DOHH2 (cell line): ENCODE results near the gene SDHAF1.

ENCODE experiments used
- H3F3A ChIP-seq: fragments of 200-600 bp; sonication (generic), shearing (Covaris generic); 2 replicates; pipeline ENCODE4 v1.6.0; 2016; ENCODE audit warnings: antibody characterized with exemption, mild to moderate bottlenecking; ENCODE audit not compliant: control insufficient read depth, insufficient read depth
- H3K27ac ChIP-seq: fragments of 200-600 bp; sonication (generic); 2 replicates; pipeline ENCODE4 v1.5.1; 2014; ENCODE audit warnings: low read depth, mild to moderate bottlenecking, low read length, moderate library complexity
- H3K27me3 ChIP-seq: fragments of 200-600 bp; sonication (generic); 2 replicates; pipeline ENCODE4 v1.6.1; 2014; ENCODE audit warnings: mild to moderate bottlenecking, low read length, mixed read lengths; ENCODE audit not compliant: control insufficient read depth
- H3K36me3 ChIP-seq: fragments of 200-600 bp; sonication (generic); 2 replicates; pipeline ENCODE4 v1.6.1; 2014; ENCODE audit warnings: mild to moderate bottlenecking, low read length, moderate library complexity, mixed read lengths; ENCODE audit not compliant: control insufficient read depth
- H3K4me1 ChIP-seq: fragments of 200-600 bp; sonication (generic); 2 replicates; pipeline ENCODE4 v1.6.1; 2014; ENCODE audit warnings: mild to moderate bottlenecking, low read length, mixed read lengths; ENCODE audit not compliant: control insufficient read depth
- H3K4me2 ChIP-seq: fragments of 200-600 bp; sonication (generic); 2 replicates; pipeline ENCODE4 v1.6.0; 2014; ENCODE audit warnings: mild to moderate bottlenecking, low read length, moderate library complexity
- H3K4me3 ChIP-seq: fragments of 200-600 bp; sonication (generic); 2 replicates; pipeline ENCODE4 v1.5.1; 2014; ENCODE audit warnings: mild to moderate bottlenecking, low read length, mixed read lengths
- H3K79me2 ChIP-seq: fragments of 200-600 bp; sonication (generic); 2 replicates; pipeline ENCODE4 v1.6.1; 2014; ENCODE audit warnings: mild to moderate bottlenecking, low read length, mixed read lengths; ENCODE audit not compliant: control insufficient read depth
- H3K9me2 ChIP-seq: fragments of 200-600 bp; sonication (generic); replicated peaks from 2 replicates; pipeline ENCODE4 v1.6.1; 2014; ENCODE audit warnings: mild to moderate bottlenecking, low read length, mixed read lengths; ENCODE audit not compliant: control insufficient read depth
- H3K9me3 ChIP-seq: fragments of 200-600 bp; sonication (generic); 2 replicates; pipeline ENCODE4 v1.6.1; 2014; ENCODE audit warnings: antibody characterized with exemption, low read length, mixed read lengths; ENCODE audit not compliant: control insufficient read depth, insufficient read depth
- H4K20me1 ChIP-seq: fragments of 200-600 bp; sonication (generic); 2 replicates; pipeline ENCODE4 v1.6.0; 2014; ENCODE audit warnings: low read depth, mild to moderate bottlenecking, antibody characterized with exemption, low read length, moderate library complexity; ENCODE audit not compliant: control insufficient read depth, insufficient read depth
- EZH2phosphoT487 ChIP-seq: fragments of 200-600 bp; sonication (generic); IDR thresholded peaks from 2 replicates; pipeline ENCODE4 v1.6.1; 2017; ENCODE audit warnings: borderline replicate concordance, mild to moderate bottlenecking, antibody characterized with exemption, low read length, moderate library complexity, mixed read lengths
- TF ChIP-seq, protein P1 (sequence below): fragments of 200-600 bp; sonication (generic); IDR thresholded peaks from one replicate; pipeline ENCODE4 v1.5.1; 2014; ENCODE audit warnings: antibody characterized with exemption, mild to moderate bottlenecking, low read depth, low read length; ENCODE audit not compliant: poor library complexity, severe bottlenecking

The SDHAF1 gene

DNA sequence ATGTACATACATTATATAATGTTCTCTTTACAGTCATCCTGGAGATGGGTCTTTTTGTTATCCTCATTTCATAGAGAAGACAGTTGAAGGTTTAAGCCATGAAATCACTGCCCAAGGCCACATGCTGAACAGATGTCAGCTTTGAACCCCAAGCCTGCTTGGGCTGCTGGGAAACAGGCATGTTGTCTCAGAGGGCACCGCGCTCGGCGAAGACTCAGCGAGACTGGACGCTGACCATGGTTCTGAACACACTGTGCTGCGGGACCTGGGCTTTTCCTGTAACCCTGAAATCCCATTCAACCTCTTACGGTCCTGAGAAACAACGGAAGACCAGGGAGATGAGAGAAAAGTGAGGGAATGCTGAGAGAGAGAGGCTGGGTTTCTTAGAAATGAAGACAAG lies 31.5 kb upstream of the SDHAF1 start:
- H4K20me1 ChIP-seq = no peaks in the 10 kb centered on the region
- H3K9me2 ChIP-seq = no peaks in the 10 kb centered on the region
- TF ChIP-seq, protein P1, sequence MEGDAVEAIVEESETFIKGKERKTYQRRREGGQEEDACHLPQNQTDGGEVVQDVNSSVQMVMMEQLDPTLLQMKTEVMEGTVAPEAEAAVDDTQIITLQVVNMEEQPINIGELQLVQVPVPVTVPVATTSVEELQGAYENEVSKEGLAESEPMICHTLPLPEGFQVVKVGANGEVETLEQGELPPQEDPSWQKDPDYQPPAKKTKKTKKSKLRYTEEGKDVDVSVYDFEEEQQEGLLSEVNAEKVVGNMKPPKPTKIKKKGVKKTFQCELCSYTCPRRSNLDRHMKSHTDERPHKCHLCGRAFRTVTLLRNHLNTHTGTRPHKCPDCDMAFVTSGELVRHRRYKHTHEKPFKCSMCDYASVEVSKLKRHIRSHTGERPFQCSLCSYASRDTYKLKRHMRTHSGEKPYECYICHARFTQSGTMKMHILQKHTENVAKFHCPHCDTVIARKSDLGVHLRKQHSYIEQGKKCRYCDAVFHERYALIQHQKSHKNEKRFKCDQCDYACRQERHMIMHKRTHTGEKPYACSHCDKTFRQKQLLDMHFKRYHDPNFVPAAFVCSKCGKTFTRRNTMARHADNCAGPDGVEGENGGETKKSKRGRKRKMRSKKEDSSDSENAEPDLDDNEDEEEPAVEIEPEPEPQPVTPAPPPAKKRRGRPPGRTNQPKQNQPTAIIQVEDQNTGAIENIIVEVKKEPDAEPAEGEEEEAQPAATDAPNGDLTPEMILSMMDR = no peak
- no peak for TF ChIP-seq EZH2phosphoT487
- no peaks in the 10 kb centered on the region for H3K9me3 ChIP-seq
- H3K36me3 ChIP-seq = no peaks in the 10 kb centered on the region
- H3K4me1 ChIP-seq = no peaks in the 10 kb centered on the region
- no peaks in the 10 kb centered on the region; the same call in 1 of the 2 replicates for H3F3A ChIP-seq
- no peak overlapping the region for H3K27ac ChIP-seq
- H3K4me2 ChIP-seq = no peak overlapping the region
- no peak overlapping the region for H3K4me3 ChIP-seq
- peaks cover under 1% of the 10 kb centered on the region; the same call in 1 of the 2 replicates for H3K27me3 ChIP-seq
- no peaks in the 10 kb centered on the region for H3K79me2 ChIP-seq

DNA sequence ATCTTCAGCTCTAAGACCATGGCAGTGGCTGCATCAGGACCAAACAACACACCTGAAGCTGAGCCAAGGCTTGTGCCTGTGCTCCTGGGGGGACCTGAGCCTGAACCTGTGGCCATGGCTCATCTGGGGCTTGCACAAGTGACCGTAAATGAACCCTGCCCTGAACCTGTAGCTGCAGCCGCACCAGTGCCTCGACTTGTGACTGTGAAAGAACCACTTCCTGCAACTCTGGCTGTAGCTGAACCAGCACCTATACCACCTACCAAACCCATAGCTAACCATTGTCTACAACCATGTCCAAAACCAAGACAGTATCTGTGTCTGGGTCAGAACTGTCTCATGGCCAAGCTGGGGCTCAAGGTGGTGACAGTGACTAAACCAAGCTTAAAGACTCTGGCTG lies 28.2 kb upstream of the SDHAF1 start:
- H3K4me1 ChIP-seq = no peaks in the 10 kb centered on the region
- H3K79me2 ChIP-seq = no peaks in the 10 kb centered on the region
- H3K9me2 ChIP-seq = no peaks in the 10 kb centered on the region
- H3K4me2 ChIP-seq = no peak overlapping the region
- H3K9me3 ChIP-seq = no peaks in the 10 kb centered on the region
- no peaks in the 10 kb centered on the region; the same call in 1 of the 2 replicates for H3F3A ChIP-seq
- H3K27me3 ChIP-seq = no peaks in the 10 kb centered on the region
- no peak overlapping the region for H3K27ac ChIP-seq
- no peak for TF ChIP-seq EZH2phosphoT487
- TF ChIP-seq, protein P1 = no peak
- no peaks in the 10 kb centered on the region for H4K20me1 ChIP-seq
- H3K4me3 ChIP-seq = no peak overlapping the region
- no peaks in the 10 kb centered on the region for H3K36me3 ChIP-seq

DNA sequence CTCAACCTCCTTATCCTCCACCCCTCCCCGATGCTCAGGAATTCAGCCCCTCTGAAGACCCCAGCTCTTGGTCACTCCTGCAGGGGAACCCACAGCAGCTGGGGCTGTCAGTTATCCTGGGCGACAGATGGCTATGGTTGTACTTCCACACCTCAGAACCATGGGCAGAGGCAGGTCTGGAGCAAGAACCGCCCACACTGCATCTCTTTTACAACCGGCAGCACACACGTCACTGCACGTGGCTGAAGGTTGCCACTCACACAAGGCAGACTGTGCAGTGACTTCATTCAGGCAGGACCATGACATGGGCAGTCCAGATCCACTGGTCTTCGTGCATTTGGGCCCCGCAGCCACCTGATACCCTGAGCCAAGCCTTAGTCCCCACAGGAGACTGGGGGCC lies 21.5 kb upstream of the SDHAF1 start:
- Histone ChIP-seq H4K20me1 (no peaks in the 10 kb centered on the region), H3F3A (no peaks in the 10 kb centered on the region), H3K79me2 (no peaks in the 10 kb centered on the region), H3K4me1 (no peaks in the 10 kb centered on the region), H3K36me3 (no peaks in the 10 kb centered on the region), H3K9me3 (no peaks in the 10 kb centered on the region), H3K4me2 (no peak overlapping the region), H3K27ac (no peak overlapping the region), H3K27me3 (no peaks in the 10 kb centered on the region), H3K9me2 (no peaks in the 10 kb centered on the region), H3K4me3 (no peak overlapping the region)
- TF ChIP-seq EZH2phosphoT487 = no peak
- TF ChIP-seq, protein P1 = no peak
